Retinal pigment epithelial cell (primary cell): ENCODE data around the gene SGF29.
"Not testable (repeated sequence)": the region's sequence is repeated elsewhere in the genome, so short reads cannot be mapped to it uniquely, and the experiment has no call there.

Source experiments
- DNase-seq: peaks from one replicate; pipeline ENCODE4 v3.0.0-alpha.2; 2010; ENCODE audit warnings: low read depth
- H3K4me3 ChIP-seq: 2 replicates; pipeline ENCODE4 v1.5.1; 2011; ENCODE audit warnings: mild to moderate bottlenecking, low read length, control low read depth, moderate library complexity
- TF ChIP-seq, protein P1 (sequence below): conservative IDR thresholded peaks from 2 replicates; pipeline ENCODE4 v1.5.1; 2011; ENCODE audit warnings: low read depth, low read length, control low read depth, inconsistent platforms

SGF29 gene

DNA sequence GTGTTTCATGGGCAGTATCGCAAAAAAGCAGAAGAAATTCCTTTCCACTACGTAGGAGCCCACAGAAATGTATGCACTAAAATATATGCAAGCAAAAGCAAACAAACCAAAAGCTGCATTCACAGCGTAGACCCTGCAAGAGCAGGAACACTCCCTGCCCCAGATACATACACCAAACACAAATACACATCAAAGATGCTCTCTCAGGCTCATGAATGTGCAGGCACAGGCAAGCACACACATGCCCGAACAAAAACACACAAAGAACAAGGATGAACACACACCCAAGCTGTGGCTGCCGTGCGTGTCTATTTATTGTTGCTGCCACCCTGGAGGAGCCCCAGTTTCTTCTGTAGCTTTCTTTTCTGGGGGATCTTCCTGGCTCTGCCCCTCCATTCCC lies 16.6 kb upstream of the SGF29 start:
- no peak for DNase-seq
- TF ChIP-seq, protein P1, sequence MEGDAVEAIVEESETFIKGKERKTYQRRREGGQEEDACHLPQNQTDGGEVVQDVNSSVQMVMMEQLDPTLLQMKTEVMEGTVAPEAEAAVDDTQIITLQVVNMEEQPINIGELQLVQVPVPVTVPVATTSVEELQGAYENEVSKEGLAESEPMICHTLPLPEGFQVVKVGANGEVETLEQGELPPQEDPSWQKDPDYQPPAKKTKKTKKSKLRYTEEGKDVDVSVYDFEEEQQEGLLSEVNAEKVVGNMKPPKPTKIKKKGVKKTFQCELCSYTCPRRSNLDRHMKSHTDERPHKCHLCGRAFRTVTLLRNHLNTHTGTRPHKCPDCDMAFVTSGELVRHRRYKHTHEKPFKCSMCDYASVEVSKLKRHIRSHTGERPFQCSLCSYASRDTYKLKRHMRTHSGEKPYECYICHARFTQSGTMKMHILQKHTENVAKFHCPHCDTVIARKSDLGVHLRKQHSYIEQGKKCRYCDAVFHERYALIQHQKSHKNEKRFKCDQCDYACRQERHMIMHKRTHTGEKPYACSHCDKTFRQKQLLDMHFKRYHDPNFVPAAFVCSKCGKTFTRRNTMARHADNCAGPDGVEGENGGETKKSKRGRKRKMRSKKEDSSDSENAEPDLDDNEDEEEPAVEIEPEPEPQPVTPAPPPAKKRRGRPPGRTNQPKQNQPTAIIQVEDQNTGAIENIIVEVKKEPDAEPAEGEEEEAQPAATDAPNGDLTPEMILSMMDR: no peak

DNA sequence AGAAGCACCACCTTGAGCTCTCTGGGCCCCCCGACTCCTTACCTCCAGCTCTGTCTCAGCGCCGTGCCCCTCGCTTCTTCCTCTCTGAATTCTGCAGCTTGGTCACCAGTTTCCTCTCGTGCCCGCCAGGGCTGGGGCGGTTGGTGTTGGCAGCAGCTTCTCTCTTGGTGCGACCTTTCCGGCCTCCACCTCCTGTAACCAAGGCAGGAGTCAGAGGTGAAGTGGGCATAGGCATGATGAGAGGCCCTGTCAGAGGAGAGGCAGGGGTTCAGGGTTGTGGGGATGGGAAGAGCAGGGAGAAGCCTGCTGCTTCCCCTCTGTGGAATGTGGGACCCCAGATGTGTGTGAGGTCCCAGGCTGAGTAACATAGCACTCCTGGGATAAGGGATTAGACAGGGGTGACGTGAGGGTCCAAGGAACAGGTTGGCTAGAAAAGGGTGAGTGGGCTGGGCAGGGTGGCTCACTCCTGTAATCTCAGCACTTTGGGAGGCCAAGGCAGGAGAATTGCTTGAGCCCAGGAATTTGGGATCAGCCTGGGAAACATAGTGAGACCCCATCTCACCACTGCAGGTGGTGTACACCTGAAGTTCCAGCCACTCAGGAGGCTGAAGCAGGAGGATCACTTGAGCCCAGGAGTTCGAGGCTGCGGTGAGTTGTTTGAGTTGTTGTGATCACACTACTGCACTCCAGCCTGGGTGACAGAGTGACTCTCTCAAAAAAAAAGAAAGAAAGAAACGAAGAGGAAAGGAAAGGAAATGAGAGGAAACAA lies 15.6 kb upstream of the SGF29 start:
- no peak for DNase-seq
- TF ChIP-seq, protein P1: no peak
- H3K4me3 ChIP-seq: peak overlapping the region; percentile 8

More for the DNA sequence above, 16.6 kb upstream of the SGF29 start:
- no peak overlapping the region for H3K4me3 ChIP-seq

DNA sequence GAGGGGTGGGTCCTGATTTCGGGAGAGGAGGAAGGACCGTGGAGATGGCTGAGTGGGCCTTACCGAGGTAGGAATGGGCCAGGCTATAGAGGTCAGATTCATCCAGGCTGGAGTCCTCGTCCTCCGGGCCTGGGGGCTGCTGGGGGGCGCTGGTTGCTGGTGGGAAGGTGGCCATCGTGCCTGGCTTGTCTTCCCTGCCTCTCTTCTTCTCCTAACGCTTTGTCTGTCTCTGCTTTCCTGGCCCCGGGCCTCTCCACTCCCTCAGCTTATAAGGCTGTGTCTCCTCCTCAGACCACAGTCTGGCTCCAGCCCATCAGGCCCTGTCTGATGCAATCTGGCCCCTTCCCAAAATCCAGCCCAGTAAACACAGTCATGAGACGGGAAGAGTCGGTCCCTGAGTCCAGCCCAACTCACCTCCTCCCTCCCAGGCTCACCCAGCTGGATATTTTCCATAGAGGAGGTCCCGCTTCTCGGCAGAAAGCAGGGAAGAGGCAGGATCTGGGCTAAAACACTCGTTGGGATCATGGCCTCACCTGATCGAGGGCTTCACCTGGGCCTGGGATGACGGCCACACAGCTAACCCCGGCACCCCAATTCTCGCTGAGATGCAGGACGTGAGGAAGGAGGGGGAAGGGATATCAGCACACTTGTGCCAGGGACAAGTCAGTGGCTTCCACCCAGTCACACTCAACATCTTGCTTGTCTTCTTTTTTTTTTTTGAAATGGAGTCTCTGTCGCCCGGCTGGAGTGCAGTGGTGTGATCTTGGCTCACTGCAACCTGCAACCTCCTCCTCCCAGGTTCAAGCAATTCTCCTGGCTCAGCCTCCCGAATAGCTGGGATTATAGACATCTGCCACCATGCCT lies 14.8 kb upstream of the SGF29 start, which contains the start of gene NUPR1:
TSS of gene NUPR1 (minus strand) at position 242 of the 864 bp plus-strand sequence. CDS start at position 175, 67 bp downstream.
- TF ChIP-seq, protein P1: no peak
- H3K4me3 ChIP-seq: peak within 1 kb of the TSS; percentile 8
- DNase-seq: peak; percentile 76

DNA sequence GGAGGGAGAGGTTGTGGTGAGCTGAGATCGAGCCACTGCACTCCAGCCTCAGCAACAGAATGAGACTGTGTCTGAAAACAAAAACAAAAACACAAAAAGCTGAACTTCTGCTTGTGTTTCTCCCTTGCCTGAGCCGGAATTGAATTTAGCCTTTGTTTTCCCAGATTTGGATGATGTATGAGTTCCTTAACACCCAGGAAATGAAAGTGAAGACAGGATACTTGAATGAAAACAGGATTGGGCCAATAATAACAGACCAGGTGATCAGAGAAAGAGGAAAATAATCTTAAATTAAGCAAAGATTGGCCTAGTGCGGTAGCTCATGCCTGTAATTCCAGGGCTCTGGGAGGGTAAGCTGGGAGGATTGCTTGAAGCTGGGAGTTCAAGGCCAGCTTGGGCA lies 13.4 kb upstream of the SGF29 start:
- H3K4me3 ChIP-seq: no peak overlapping the region
- TF ChIP-seq, protein P1: no peak
- DNase-seq: no peak

DNA sequence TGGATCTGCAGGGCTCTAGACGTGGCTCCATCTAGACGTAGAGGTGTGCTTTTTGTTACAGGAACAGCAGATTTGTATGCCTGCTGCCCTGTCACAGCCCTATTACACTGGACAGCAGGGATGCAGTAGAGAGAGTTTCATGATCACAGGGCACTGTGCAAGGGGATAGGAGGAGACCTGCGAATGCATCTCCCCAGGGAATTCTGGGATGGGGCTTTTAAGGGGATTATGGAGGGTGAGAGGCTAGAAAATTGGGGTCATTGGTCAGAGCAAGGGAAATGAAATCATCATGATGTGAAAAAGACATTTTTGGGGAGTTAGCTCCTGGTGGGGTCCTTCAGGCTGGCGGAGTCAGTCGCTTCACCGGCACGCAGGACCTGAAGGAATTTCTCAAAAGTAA lies 11.1 kb upstream of the SGF29 start:
- TF ChIP-seq, protein P1: no peak
- H3K4me3 ChIP-seq: no peak overlapping the region
- no peak for DNase-seq

DNA sequence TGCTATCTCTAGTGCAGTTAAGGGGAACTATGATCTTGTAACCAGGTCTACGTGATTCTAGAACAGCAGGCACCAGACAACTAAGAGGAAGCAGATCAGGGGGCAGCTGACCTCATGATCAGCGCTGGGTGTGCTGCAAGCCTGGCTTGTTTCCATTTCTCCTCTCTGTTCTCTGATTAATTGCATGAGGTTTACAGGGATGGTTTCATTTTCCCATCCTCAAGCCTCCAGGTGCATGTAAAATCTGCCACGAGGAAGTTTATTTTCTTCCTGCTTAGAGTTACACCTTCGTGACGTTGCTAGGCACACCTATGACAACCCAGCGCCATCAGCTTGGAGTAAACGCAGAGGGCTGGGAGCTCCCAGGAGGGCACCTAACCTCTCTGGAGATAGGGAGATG lies 10.6 kb upstream of the SGF29 start:
- no peak for DNase-seq
- H3K4me3 ChIP-seq: no peak overlapping the region
- TF ChIP-seq, protein P1: no peak

DNA sequence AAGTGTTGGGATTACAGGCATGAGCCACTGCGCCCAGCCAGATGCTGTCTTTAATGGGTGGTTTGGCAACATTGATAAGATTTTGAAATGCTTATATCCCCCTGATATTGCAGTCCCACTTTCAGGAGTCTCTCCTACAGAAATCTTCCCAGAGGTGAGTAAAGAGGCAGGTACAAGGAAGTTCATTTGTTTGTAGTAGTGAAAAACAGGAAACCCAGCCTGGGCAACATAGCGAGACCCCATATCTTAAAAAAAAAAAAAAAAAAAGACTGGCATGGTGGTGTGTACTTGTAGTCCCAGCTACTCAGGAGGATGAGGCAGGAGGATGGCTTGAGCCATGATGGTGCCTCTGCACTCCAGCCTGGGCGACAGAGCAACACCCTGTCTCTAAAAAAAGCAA lies 8.7 kb upstream of the SGF29 start:
- TF ChIP-seq, protein P1: no peak
- no peak for DNase-seq
- H3K4me3 ChIP-seq: no peak overlapping the region

DNA sequence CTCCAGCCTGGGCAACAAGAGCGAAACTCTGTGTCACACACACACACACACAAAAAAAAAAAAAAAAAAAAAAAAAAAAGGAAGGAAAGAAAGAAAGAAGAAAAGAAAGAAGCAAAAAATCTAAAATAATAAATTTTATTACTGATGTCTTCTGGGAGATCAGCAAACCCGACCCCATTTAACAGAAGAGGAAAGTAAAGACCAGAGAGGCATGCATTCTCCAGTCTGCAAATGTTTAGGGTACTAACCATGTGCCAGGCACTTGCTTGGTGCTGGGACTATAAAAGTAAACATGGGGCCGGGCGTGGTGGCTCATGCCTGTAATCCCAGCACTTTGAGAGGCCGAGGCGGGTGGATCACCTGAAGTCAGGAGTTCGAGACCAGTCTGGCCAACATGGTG lies 7.8 kb upstream of the SGF29 start:
- H3K4me3 ChIP-seq, DNase-seq: not testable (repeated sequence)
